HG03354 (cell line): Measurements from ENCODE around the gene TLX2.
A peak's percentile ranks its signal among the peaks of the same experiment; 100 is the strongest.

Source experiments
- ATAC-seq: cut with Tn5 transposase; IDR thresholded peaks from one replicate; pipeline ENCODE4 v1.9.1; 2021; ENCODE audit warnings: mild to moderate bottlenecking; ENCODE audit not compliant: unreplicated experiment, poor library complexity, severe bottlenecking

TLX2 gene

DNA sequence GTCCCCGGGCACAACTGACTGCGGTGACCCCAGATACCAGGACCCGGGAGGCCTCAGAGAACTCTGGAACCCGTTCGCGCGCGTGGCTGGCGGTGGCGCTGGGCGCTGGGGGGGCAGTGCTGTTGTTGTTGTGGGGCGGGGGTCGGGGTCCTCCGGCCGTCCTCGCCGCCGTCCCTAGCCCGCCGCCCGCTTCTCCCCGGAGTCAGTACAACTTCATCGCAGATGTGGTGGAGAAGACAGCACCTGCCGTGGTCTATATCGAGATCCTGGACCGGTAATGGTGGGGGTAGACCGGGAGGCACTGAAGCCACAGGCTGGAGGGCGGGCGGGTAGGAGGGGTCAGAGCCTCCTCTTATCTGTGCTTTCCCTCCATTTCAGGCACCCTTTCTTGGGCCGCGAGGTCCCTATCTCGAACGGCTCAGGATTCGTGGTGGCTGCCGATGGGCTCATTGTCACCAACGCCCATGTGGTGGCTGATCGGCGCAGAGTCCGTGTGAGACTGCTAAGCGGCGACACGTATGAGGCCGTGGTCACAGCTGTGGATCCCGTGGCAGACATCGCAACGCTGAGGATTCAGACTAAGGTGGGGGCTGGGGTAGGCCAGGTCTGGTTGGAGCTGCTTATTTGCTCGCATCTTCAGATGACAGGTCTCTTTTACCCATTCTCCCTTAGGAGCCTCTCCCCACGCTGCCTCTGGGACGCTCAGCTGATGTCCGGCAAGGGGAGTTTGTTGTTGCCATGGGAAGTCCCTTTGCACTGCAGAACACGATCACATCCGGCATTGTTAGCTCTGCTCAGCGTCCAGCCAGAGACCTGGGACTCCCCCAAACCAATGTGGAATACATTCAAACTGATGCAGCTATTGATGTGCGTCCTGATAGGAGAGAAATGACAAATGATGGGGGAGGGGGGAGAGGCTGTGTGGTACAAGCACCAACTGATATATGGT is 16.3 kb downstream of the TLX2 start:
- peak; percentile 36 for ATAC-seq

DNA sequence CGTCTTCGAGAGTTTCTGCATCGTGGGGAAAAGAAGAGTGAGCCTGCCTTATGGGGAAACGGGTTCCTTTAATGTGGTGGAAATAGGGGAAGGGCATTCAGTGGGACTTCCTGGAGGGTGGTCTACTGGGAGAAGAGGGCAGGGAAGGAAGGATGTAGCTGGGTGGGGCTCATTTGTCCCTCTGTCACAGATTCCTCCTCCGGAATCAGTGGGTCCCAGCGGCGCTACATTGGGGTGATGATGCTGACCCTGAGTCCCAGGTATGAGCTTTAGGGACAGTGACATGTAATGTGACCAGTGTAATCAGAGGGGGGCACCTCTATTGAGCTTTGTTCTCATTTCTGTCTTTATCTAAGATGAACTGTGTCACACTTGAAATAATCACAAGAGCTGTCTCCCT is 17.4 kb downstream of the TLX2 start:
- no peak for ATAC-seq

DNA sequence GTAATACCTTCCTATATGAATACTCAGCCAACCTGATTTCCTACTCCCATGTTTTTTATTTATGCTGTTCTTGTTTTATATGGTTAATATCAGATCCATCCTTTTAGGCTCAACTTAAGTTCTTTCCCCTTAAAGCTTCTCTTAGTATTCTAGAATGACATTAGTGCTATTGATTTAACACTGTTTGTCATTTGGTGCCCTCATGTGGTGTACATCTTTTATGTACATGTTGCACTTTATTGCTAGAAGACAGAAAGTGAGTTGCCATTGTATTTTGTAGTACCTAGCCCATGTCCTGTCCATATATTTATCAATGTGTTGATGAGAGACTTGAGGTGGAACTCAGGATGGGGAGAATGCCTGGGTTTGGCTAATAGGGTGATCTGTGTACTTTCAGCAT is 18.0 kb downstream of the TLX2 start:
- ATAC-seq, result no peak

DNA sequence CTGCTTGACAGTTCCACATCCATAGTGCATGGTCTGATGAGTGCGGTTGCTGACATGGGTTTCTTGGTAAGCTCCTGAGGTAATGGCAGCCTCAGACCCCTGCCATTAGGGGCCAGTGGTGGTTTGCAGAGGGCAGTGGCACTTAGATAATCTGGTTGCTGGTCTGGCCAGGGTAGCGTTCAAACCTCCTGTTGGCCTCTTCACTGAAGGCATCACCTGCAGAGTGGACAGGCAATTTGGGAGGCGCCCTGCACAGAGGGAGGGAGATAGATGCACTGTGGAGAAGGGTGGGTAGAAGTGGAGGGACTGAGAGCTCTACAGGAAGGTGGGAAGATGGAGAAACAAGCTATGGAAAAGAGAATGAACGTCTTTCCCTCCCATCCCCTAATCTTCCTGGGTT is 19.2 kb downstream of the TLX2 start:
- no peak for ATAC-seq

DNA sequence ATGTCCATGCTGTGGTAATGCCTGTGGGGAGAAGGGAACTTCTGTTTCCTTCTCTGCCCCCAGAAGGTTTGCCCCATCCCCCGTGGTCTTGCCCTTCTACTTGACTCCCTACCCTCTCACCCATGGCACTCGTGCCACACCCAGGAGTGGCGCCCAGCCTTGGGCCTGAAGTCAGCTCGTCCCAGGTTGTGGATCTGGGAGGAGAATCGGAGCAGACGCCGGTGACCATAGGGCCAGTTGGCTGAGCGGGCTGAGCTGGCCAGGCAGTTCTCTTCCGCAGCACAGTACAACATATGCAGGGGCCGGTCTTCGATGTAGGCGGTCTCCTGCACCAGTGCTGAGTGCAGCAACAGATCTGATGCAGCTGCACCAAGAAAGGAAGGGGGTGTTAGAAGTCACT is 20.2 kb downstream of the TLX2 start:
- ATAC-seq, result no peak

DNA sequence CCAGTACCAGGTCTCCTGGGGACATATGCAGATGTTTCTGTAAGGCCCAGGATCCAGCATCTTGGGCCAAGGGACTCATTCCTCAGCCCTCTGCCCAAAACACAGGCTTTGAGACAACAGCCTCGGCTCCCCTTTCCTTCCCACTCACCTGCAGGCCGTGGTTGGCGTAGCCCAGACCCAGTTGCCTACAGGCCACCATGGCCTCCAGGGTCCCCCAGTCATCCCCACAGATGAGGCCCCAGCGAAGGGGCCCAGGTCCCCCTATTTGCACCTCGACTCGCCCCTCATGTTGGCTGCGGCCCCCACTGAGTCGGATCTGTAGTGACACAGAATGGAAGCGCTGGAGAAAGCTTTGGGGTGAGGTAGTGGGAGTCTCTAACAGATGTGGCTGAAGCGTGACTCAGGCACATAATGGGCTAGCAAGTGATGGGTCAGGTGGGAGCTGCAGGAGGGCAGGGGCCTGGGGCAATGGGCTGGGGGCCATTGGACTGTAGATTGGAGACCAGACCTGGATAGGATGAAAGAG is 21.3 kb downstream of the TLX2 start:
- no peak for ATAC-seq

DNA sequence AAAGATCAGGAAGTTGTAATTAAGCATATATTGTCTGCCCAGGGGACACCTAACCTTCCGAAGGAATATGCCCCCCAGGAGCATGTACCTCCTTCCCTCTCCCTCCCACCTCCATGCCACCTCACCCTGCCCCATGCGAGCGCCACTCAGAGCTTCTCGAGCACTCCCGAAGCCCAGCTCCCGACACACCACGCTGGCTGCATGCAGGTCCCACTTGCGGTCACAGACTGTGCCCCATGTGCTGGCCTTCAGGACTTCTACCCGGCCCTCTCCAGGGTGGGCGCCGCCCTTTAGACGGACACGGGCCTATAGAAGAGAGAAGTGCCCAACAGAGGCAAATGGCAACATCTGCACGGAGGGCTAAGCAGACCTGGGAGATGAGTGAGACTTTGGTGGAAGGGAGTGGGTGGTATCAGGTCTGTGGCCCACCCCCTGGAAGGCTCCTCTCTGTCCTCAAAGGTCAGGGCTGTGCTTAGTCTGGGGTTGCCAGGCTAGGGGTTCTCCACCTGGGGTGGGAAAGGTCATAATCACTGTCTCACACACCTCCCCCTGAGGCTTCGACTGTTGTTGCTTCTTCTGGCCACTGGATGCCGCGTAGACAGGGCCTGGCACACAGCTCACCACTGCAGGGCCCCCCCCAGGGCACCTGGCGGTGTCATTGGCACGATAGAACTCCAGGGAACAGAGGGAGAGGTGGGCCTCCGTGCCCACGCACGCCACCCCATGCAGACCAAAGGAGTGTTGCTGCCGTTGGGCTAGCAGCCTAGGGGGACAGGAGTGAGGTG is 22.1 kb downstream of the TLX2 start:
- ATAC-seq, result no peak

DNA sequence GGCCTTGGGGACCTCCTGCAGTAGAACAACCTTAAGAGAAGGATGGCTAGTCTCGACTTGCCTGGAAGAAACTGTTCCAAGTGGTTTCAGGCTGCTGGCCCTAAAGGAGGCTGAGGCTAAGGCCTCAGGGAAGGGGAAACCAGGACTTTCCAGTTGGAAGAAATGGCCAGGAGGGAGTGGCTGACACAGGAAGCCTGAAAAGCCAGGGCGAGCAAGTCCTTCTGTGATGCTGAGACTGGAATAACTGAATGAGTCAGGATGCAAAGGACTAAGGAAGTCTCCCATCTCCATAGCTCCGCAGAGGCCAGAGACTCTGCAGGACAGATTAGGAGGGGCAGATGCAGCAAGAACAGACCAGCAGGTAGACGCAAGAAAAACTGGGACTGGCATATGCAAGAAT is 22.9 kb downstream of the TLX2 start:
- ATAC-seq, result no peak

DNA sequence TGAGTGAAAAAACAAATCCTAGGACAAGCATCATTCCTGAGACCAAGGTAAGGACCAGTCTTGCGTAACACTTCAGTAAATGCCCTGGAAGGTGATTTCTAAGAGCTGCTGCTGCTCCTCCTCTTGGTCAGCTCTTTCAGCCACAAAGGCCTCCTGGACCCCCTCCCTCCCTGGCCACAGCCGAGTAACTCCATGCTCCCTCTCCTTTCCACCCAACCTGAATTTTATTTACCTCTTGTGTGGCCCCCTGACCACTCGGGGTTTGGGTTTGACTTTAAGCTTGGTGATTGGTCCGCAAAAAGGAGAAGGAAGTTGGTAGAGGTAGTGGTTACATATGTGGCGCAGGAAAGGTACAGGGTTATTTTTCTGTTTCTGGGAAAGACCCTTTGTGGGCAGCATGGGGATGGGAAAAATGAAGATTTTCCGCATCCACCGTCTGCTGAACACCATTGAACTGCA is 24.7 kb downstream of the TLX2 start:
- no peak for ATAC-seq

DNA sequence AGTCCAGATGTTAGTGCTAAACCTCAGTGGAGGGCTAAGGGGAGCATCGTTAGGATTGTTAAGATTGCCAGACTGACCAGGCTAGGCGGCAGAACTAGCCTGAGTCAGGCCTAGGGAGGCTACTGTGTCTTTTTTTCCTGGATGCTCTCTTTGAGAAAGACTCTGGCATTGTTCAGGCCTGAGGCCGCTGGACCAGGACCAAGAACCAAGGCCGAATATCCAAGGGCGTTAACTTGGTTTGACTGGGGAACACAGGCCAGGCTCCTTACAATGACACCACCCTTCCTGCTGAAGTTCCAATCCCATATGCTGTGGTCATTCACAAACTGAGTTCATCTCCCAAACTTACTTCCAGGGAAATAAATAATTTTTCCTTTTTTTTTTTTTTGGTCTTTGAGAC is 26.0 kb downstream of the TLX2 start:
- no peak for ATAC-seq

DNA sequence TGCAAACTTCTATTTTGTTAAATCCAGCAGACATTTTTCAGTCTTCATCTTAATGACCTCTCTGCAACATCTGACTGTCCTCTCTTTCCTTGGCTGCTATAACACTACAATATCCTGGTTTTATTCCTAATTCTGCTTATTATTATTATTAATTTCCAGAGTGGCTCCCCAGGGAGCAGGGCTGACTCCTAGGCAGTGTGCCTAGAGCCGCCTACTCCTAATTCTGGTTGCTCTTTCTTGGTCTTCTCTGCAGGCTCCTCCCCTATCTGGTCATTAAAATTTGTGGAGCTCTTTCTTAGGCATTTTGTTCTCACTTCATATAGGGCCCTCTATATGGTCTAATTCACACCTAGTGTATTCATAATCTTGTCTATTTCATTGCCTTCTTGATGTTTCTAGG is 28.7 kb downstream of the TLX2 start:
- ATAC-seq, result no peak

DNA sequence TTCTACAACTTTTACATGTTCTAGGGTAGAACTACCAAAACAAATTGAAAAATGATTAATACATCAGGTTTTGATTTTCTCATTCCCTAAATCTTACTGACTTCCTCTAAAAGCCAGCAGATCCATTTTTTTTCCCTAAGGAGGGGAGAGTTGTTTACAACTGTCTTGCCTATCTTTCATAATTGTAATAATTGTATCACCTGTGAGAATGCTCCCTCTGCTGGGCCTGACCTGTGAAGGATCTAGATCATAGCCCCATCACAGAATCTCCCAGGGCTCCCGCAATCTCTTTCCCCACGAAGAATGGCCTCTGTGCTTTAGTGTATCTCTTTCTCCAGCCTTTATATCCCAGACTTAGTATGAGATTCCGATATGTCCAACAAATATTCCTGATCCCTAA is 30.4 kb downstream of the TLX2 start:
- no peak for ATAC-seq

DNA sequence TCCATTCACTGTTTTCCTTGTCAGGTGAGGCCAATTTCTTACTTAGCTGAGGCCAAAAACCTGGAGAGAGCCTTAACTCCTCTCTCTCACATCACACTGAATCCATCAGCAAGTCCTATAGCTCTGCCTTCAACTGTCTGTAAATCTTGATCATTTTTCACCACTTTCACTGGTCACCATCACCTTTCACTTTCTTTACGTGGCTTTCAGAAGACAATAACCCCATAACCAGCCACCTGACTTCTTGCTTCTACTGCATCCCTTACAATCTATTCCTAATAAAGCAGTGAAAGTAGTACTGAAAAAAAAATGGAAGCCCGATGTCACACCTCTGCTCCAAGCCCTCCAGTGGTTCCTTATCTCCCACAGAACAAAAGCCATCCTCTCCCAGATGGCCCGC is 31.8 kb downstream of the TLX2 start:
- ATAC-seq, result no peak

DNA sequence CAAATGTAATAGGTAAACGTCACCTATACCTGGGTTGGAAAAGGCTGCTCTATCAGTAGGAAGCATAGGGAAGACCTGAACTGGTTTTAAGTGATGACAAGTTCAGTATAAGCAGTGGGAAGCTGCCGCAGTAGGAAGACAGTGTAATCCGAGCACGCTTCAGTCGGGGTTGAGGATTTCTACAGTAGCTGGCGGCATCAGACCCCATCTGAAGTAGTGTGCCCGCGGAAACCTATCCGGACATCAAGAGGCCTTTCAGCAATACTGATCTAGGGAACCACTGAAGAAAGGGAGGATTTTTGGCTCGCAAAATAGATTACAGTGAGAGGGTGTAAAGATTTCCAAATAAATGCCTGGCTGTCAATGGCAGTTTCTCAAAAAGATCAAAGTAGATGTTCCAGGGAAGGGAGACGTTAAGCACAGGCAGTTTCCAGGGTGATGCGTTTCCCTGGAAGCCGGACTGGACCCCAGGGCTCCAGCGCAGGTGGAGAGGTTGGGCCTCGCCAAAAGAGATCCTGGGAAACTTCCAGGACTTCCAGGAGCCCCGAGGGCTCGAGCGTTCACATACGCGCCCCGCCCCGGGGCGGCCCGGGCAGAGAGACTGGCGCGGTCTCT is 34.1 kb downstream of the TLX2 start:
- ATAC-seq, result no peak

DNA sequence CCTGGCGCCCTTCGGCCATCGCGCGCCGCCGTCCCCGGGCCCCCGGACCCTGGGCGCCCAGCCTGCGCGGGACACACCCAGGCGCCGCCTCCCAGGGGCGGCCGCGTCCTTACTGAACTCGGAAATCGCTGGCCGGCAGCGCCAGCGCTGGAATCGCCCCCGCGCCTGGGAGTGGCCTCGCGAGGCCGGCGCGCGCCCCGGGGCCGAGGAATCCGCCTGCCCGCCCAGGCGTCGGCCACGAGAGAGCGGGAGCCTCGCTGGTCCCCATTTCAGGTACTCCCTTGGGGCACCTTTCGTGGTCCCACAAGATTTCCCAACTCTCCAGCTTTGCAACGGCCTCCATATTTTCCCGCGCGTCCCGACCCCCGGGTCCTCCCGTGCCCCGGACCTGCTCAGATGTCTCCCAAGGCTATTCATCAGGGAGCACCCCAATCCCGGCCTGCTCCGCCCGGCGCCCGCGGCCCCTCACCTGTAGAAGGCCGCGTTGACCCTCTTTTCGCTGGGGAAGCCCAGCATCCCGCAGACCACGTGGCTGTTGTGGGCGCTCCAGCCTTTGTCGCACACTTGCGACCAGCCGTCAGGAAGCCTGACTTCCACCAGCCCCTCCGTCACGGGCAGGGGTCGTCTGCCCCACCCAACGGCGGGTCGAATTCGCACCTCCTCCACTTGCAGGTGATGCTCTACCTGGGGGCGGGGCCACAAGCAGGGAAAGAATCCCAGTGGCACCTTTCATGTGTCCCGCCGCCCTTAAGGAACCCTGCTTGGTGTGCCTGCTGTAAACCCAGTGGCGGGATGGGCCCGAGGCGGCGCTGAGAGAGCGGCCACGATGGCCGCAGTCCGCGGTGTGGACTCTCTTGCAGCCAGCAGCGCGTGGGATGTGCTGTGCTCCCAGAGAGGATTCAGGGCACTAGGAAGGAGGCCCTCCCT is 34.9 kb downstream of the TLX2 start:
- ATAC-seq, result no peak

DNA sequence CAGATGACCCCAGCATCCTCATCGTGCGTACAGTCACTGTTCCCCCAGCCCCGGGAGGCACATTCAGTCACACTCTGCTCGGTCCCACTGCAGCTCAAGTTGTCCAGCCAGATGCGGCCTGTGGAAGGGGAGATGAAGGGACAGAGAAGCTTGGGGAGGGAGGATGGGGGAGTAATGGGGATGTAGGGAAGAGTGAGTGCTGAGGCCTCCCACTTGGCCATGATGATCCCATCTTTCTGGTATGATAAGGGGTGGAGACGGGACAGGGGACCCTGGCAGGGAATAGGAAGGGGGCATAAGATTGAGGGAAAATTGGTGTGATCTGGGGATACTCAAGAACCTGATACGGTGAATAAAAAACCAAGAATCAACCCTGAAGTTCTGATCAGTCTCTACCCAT is 36.0 kb downstream of the TLX2 start:
- no peak for ATAC-seq

DNA sequence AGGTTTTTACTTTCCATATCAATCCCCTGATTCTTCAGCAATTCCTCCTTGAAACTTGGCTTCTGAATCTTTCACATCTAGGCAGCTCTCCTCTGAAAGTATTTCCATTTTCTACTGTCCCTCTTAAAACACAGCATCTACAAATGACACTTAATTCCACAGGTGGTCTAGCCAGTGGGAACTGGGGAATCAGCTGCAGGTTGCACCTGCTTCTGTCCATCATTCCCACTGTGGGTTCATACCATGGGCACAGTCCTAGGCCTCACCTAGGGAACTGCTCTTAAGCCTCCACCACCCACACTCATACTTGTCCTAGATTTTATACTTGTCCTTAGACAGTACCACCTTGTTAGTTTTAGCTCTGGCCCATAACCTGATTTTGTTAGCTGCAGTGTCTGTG is 37.3 kb downstream of the TLX2 start:
- ATAC-seq, result no peak

DNA sequence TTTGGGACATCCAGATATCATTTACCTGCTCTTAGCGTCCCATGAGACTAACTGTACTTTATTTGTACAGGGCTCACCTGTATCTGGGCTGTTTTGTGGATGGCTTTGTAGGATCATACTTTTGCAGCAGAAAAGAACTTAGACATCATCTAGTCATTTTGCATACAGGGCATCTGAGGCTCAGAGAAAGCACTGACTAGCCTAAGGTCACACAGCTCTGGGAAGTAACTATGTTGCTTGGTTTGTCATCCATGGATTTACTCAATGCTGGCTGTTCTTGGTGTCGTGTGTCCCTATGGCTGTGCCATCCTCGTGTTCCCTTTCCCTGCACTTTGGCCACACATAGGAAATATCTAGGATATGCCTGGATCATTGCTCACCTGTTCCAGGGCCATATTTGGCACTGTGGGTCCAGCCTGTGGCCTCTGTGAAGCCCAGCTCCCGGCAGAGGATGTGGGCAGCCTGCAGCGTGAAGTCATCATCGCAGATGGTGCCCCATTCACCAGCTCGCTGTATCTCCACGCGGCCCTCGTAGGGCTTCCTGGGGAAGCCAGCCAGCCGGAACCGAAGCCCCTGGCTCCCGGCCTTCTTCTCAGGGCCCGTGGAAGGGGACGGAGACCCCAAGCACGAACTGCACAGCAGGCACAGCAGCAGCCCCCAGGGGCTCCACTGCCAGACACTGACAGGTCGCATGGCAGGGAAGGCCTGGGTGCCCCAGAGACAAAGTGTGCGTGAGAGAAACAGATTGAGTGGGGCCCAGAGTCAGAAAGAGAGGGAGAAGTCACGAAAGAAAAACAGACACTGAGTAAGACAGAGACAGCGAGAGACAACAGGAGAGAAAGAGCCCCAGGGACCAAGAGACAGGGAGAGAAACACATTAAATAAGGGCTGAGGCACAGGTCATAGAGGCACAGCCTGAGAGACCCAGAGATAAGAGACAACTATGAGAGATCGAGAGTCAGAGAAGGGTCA is 38.0 kb downstream of the TLX2 start:
- ATAC-seq, result no peak
